Spleen (tissue), 11 donors: ENCODE data around the gene ENDOV. TPM values are rescaled to one million over a fixed set of nuclear protein-coding genes. Genes with fewer than 3 reads are reported as not detected.

Experiments used
- DNase-seq: peaks from one replicate; pipeline ENCODE4 v3.0.0-alpha.2; 2020
- H3K27ac ChIP-seq, 8 donors: fragments of 200-600 bp; sonication (generic) in 7 of 8; 1 replicate in 4 of 8; 2 replicates in 4 of 8; pipeline versions ENCODE4 v1.5.0 to v1.8.0; 2016 to 2021; ENCODE audit warnings: inconsistent platforms in 4 of 8, mild to moderate bottlenecking in 4 of 8, moderate library complexity in 1 of 8
- H3K27me3 ChIP-seq, 7 donors: fragments of 200-600 bp; sonication (generic) in 6 of 7; replicated peaks in 1 of 7; 1 replicate in 4 of 7; 2 replicates in 3 of 7; pipeline versions ENCODE4 v1.5.0 to v1.8.0; 2016 to 2021; ENCODE audit warnings: inconsistent platforms in 3 of 7, mild to moderate bottlenecking in 1 of 7
- H3K36me3 ChIP-seq, 6 donors: fragments of 200-600 bp; sonication (generic) in 5 of 6; 1 replicate in 4 of 6; 2 replicates in 2 of 6; pipeline versions ENCODE4 v1.5.0 to v1.8.0; 2016 to 2021; ENCODE audit warnings: inconsistent platforms in 2 of 6
- H3K4me1 ChIP-seq, 6 donors: fragments of 200-600 bp; sonication (generic) in 5 of 6; 1 replicate in 3 of 6; 2 replicates in 3 of 6; pipeline versions ENCODE4 v1.5.0 to v1.8.0; 2016 to 2021; ENCODE audit warnings: inconsistent platforms in 3 of 6
- H3K4me3 ChIP-seq, 8 donors: fragments of 200-600 bp; sonication (generic) in 7 of 8; 1 replicate in 4 of 8; 2 replicates in 4 of 8; pipeline versions ENCODE4 v1.5.0 to v1.8.0; 2016 to 2021; ENCODE audit warnings: inconsistent platforms in 4 of 8, mild to moderate bottlenecking in 4 of 8, moderate library complexity in 2 of 8
- H3K9me3 ChIP-seq, 8 donors: fragments of 200-600 bp; sonication (generic) in 7 of 8; 1 replicate in 4 of 8; 2 replicates in 4 of 8; pipeline versions ENCODE4 v1.5.0 to v1.8.0; 2016 to 2021; ENCODE audit warnings: inconsistent platforms in 4 of 8
- POLR2A ChIP-seq, 3 donors: fragments of 450-650 bp; IDR thresholded peaks; one replicate each; pipeline ENCODE4 v1.5.1; 2017; ENCODE audit warnings: antibody characterized with exemption in 3 of 3, mild to moderate bottlenecking in 1 of 3
- POLR2AphosphoS5 ChIP-seq, 3 donors: sonication (generic); formaldehyde crosslinking; IDR thresholded peaks; one replicate each; pipeline ENCODE4 v1.5.1; 2017; ENCODE audit warnings: antibody characterized with exemption in 3 of 3
- WGBS, 5 donors: extraction: QIAGEN DNeasy Blood & Tissue Kit in 3 of 5; methylation state at CpG; one replicate each; pipeline versions ENCODE4 v1.1.5 to v1.1.7; 2013 to 2018; 5-methylcytosine and 5-hydroxymethylcytosine counted together
- intact Hi-C: fragments of 100-400 bp; cut with DNase I; formaldehyde crosslinking; loops from one replicate; pipeline ENCODE4 v1.15.0; 2023; ENCODE audit warnings: low total_unique reads
- polyA plus RNA-seq, 3 donors: library from polyadenylated mRNA; stranded (reverse); fragments of 200-250 nt; gene quantifications; one replicate each; pipeline ENCODE4 v1.2.1, GENCODE V29; 2013
- total RNA-seq, 7 donors: library from RNA; depleted of rRNA in 3 of 7; stranded (reverse); fragments of >200 nt in 3 of 7; fragmentation: NEBNext Ultra II Directional in 4 of 7; extraction: Animal tissue kit (Norgen Biotek cat#: 25700) in 4 of 7; gene quantifications; one replicate each; pipeline versions ENCODE4 v1.1.0 to v1.2.1, GENCODE V29; 2016 to 2021
- TF ChIP-seq, protein P1 (sequence below), 11 experiments: fragments of 200-600 bp in 7 of 11; fragments of 450-650 bp in 4 of 11; sonication (generic) in 4 of 11; IDR thresholded peaks in 8 of 11; conservative IDR thresholded peaks in 3 of 11; 1 replicate in 7 of 11; 2 replicates in 4 of 11; pipeline versions ENCODE4 v1.4.0 to v1.8.0; 2016 to 2021; ENCODE audit warnings: antibody characterized with exemption in 11 of 11, inconsistent platforms in 4 of 11, mild to moderate bottlenecking in 1 of 11
- donor health status: healthy with polysubstance abuse.
- donor health status: DM: no; HTN: no; CAD: no; lungs with moderate emphysema.
- donor health status: DM: no; HTN: no; CAD: no.
- donor health status: Bipolar disorder and iron deficiency.
- donor health status: healthy.
- donor health status: DM: no; HTN: no; CAD: no.
- donor health status: DM: yes; HTN: yes; CAD: no.

Gene ENDOV
- total and polyA plus RNA-seq, 10 donors: 9.7 to 47.4 (median 23.2) TPM

DNA sequence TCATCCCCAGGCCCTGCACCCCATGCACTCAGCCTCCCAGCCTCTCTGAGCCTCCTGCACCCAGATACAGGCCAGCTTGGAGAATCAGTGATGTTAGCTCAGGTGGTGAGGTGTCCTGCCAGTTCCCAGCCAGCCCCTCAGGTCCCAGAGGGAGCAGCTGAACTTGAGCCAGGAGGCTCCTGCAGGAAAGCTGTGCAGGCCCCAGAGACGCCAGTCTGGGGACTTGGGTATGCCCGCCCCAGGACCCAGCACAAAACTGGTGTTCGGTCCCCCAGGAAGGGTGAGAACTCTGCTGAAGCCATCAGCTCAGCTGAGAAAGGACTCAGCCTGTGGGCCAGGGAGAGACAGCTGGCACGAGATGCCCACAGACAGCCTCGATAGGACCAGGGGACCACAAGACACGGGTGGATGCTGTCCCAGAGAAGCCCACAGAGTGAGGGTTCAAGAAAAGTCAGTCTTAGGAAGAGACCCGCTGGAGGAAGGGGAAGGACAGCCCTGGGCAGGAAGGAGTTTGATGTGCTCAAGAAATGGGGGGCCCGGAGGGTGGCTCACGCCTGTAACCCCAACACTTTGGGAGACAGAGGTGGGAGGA, 11.0 kb downstream of the ENDOV start:
- peaks cover 7 to 51% (median 31%) of the 10 kb centered on the region in 6 donors for H3K4me1 ChIP-seq
- no peaks in the 10 kb centered on the region for H3K27me3 ChIP-seq
- intact Hi-C loops: loop anchor here (5.0 to 10.0 kb wide), 2 partner anchors 149 to 551 kb away; no protein-coding TSS in a partner anchor
- no peak overlapping the region for H3K27ac ChIP-seq
- H3K4me3 ChIP-seq: no peak overlapping the region
- peaks cover 0 to 29% (median 3%) of the 10 kb centered on the region in 6 donors for H3K36me3 ChIP-seq
- TF ChIP-seq, protein P1, sequence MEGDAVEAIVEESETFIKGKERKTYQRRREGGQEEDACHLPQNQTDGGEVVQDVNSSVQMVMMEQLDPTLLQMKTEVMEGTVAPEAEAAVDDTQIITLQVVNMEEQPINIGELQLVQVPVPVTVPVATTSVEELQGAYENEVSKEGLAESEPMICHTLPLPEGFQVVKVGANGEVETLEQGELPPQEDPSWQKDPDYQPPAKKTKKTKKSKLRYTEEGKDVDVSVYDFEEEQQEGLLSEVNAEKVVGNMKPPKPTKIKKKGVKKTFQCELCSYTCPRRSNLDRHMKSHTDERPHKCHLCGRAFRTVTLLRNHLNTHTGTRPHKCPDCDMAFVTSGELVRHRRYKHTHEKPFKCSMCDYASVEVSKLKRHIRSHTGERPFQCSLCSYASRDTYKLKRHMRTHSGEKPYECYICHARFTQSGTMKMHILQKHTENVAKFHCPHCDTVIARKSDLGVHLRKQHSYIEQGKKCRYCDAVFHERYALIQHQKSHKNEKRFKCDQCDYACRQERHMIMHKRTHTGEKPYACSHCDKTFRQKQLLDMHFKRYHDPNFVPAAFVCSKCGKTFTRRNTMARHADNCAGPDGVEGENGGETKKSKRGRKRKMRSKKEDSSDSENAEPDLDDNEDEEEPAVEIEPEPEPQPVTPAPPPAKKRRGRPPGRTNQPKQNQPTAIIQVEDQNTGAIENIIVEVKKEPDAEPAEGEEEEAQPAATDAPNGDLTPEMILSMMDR (IDR thresholded peaks at IDR 0.05 in 8 of 11, conservative IDR thresholded peaks at IDR 0.05 in 3 of 11): no peak
- TF ChIP-seq POLR2A (IDR thresholded peaks at IDR 0.05) (no peak), POLR2AphosphoS5 (IDR thresholded peaks at IDR 0.05) (no peak)
- 77 to 93% (median 90%) methylated on average over 7 to 9 of the region's 9 CpGs for WGBS, 5 donors
- H3K9me3 ChIP-seq: no peaks in the 10 kb centered on the region
- DNase-seq: peak; percentile 59

DNA sequence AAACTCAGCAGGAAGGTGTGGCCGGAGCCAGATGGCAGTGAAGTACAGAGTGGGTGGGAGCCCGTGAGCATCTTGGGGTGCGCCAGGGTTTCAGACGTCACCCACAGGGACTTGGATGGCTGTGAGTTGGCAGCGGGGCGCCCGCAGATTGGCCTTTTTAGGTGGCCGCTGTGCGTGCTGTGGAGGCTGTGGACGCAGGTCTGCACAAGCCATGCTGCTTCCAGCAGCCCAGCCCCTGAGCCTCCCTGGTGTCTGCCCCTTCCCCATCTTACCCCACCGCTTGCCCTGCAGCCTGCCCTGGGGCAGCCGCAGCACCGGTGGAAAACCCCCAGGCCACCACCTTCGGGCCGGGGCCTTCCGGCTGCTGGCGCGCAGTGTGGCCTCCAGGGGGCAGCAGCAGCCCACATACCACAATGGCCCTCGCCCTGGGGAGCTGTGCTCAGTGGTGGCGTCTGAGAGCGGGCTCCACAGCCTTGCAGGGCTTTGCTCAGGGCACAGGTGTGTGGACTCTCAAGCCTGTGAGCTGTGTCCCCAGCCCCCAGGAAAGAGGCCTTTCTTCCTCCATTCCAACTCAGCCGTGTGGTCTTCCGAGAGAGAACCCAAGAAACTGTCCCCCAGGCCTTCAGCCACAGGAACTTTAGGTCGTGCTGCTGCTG, 11.8 kb downstream of the ENDOV start:
- Histone ChIP-seq H3K4me3 (no peak overlapping the region), H3K27me3 (no peaks in the 10 kb centered on the region), H3K4me1 (peaks cover 7 to 58% (median 31%) of the 10 kb centered on the region in 6 donors), H3K27ac (no peak overlapping the region), H3K9me3 (no peaks in the 10 kb centered on the region), H3K36me3 (peaks cover 0 to 29% (median 3%) of the 10 kb centered on the region in 6 donors)
- TF ChIP-seq POLR2A (IDR thresholded peaks at IDR 0.05) (no peak), POLR2AphosphoS5 (IDR thresholded peaks at IDR 0.05) (peak; percentile 60 to 79 (median 69))
- TF ChIP-seq, protein P1 (IDR thresholded peaks at IDR 0.05 in 8 of 11, conservative IDR thresholded peaks at IDR 0.05 in 3 of 11): peak; percentile 97 to 100 (median 99)
- WGBS, 5 donors: 35 to 43% (median 40%) methylated on average over 21 to 24 of the region's 24 CpGs
- DNase-seq: peak; percentile 95
- intact Hi-C loops: loop anchor here (5.0 to 10.0 kb wide), 2 partner anchors 148 to 551 kb away; no protein-coding TSS in a partner anchor

DNA sequence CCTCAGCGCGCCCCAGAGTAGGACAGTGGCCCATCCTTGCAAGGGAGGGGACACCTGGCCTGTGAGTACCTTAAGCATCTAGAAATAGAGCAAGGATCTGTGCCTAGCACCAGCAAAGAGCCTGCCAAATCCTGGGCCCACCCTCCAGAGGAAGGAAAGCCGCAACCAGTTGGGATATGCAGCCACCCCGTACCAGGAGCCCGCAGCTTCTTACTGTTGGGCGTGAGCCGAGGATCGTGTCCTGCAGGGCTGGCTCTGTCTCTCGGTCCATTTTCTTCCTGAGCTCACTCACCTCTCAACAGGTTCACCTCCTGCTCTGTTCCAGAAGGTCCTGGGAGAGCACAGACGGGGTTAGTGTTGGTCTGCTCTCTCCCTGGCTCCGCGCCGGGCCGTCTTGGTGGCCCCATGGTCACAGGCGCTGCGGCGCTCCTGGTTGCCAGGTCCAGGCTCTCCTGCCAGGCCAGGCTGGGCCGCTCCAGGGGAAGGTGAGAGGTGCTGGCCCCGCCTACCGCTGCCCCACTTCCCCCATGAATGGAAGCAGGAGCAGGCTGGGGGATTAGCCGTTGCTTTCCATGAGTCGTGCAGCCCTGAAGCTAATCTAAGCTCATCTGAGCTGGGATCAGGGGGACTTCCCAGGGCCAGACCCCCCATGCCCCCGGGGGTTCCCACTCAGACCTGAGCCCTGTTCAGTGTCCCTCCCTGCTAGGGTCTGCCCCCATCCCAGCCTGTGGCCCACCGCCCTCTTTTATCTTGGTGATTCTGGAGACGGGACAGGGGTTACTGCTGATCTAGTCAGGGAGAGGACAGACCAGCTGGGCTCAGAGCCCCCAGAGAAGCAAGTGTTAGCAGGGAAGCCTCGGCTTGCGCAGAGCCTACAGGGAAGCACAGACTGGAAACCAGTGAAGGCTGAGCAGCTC, 12.7 kb downstream of the ENDOV start:
- H3K27ac ChIP-seq: no peak overlapping the region
- 86 to 91% (median 89%) methylated on average over 21 to 27 of the region's 27 CpGs for WGBS, 5 donors
- no peak overlapping the region for H3K4me3 ChIP-seq
- peaks cover 7 to 54% (median 31%) of the 10 kb centered on the region in 6 donors for H3K4me1 ChIP-seq
- peak; percentile 76 for DNase-seq
- peak in 1 of 3 donors; percentile 20 for TF ChIP-seq POLR2AphosphoS5 (IDR thresholded peaks at IDR 0.05)
- TF ChIP-seq POLR2A (IDR thresholded peaks at IDR 0.05): no peak
- H3K27me3 ChIP-seq: no peaks in the 10 kb centered on the region
- H3K36me3 ChIP-seq: peaks cover 0 to 29% (median 3%) of the 10 kb centered on the region in 6 donors
- no peaks in the 10 kb centered on the region for H3K9me3 ChIP-seq
- intact Hi-C loops: loop anchor here (5.0 to 10.0 kb wide), 2 partner anchors 147 to 550 kb away; no protein-coding TSS in a partner anchor

DNA sequence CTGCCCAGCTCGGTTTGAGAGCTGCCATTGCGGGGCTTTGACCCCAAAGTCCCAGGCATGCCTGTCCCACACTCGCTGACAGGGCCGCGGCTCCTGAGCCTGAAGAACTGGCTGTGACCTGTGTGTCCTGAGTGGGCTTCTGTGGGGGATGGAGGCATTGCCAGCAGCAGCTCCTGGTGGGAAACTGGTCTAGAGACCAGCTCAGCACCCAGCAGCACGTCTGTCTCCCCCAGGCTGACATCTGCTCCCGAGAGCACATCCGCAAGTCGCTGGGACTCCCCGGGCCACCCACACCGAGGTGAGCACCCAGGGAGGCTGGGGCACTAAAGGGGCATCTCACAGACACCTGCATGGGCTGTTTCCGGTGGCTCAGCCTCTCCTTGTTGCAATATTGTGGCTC, 13.4 kb downstream of the ENDOV start:
- Histone ChIP-seq H3K36me3 (peaks cover 0 to 29% (median 3%) of the 10 kb centered on the region in 6 donors), H3K4me1 (peaks cover 7 to 51% (median 29%) of the 10 kb centered on the region in 6 donors), H3K27me3 (no peaks in the 10 kb centered on the region), H3K4me3 (no peak overlapping the region), H3K9me3 (no peaks in the 10 kb centered on the region), H3K27ac (no peak overlapping the region)
- peak; percentile 72 for DNase-seq
- WGBS, 5 donors: 89 to 100% (median 90%) methylated on average over 2 to 12 of the region's 12 CpGs
- TF ChIP-seq POLR2A (IDR thresholded peaks at IDR 0.05) (no peak), POLR2AphosphoS5 (IDR thresholded peaks at IDR 0.05) (no peak)
- TF ChIP-seq, protein P1 (IDR thresholded peaks at IDR 0.05 in 8 of 11, conservative IDR thresholded peaks at IDR 0.05 in 3 of 11): no peak
- intact Hi-C loops: loop anchor here (5.0 to 10.0 kb wide), 2 partner anchors 146 to 549 kb away; no protein-coding TSS in a partner anchor
